GM23338 (cell line): ENCODE data around the gene ADGRL1. TPM values are rescaled to one million over a fixed set of nuclear protein-coding genes. Genes with fewer than 3 reads are reported as not detected.

Source experiments
- ATAC-seq: fragments of 200-7000 bp; cut with Tn5 transposase; 3 replicates; pipeline ENCODE4 v1.9.1; 2020
- DNase-seq: peaks from one replicate; pipeline ENCODE4 v3.0.0-alpha.2; 2015; ENCODE audit warnings: low spot score
- H2AFZ ChIP-seq: fragments of 200-600 bp; sonication (generic); 2 replicates; pipeline ENCODE4 v1.8.0; 2016; ENCODE audit warnings: antibody characterized with exemption, mild to moderate bottlenecking, moderate library complexity
- H3F3A ChIP-seq: fragments of 200-600 bp; sonication (generic); replicated peaks from 2 replicates; pipeline ENCODE4 v1.8.0; 2017; ENCODE audit warnings: antibody characterized with exemption, mixed run types, low read depth
- H3K27ac ChIP-seq: fragments of 200-600 bp; sonication (generic); 2 replicates; pipeline ENCODE4 v1.6.1; 2016; ENCODE audit warnings: low read depth
- H3K27me3 ChIP-seq: fragments of 200-600 bp; sonication (generic); 2 replicates; pipeline ENCODE4 v1.8.0; 2016; ENCODE audit warnings: mild to moderate bottlenecking, mixed run types, moderate library complexity; ENCODE audit not compliant: insufficient read depth
- H3K36me3 ChIP-seq: fragments of 200-600 bp; sonication (generic); 2 replicates; pipeline ENCODE4 v1.8.0; 2016; ENCODE audit warnings: mild to moderate bottlenecking; ENCODE audit not compliant: insufficient read depth
- H3K4me1 ChIP-seq: fragments of 200-600 bp; sonication (generic); 2 replicates; pipeline ENCODE4 v1.8.0; 2016; ENCODE audit warnings: mild to moderate bottlenecking, moderate library complexity; ENCODE audit not compliant: insufficient read depth
- H3K4me2 ChIP-seq: fragments of 200-600 bp; sonication (generic); 2 replicates; pipeline ENCODE4 v1.7.1; 2017; ENCODE audit warnings: mixed run types
- H3K4me3 ChIP-seq: fragments of 200-600 bp; sonication (generic); 2 replicates; pipeline ENCODE4 v1.6.1; 2016; ENCODE audit warnings: mixed run types
- H3K79me2 ChIP-seq: fragments of 200-600 bp; sonication (generic); replicated peaks from 2 replicates; pipeline ENCODE4 v1.8.0; 2017; ENCODE audit warnings: mild to moderate bottlenecking; ENCODE audit not compliant: insufficient read depth
- H3K9me2 ChIP-seq: fragments of 200-600 bp; sonication (generic); 2 replicates; pipeline ENCODE4 v1.8.0; 2017; ENCODE audit not compliant: insufficient read depth
- H4K20me1 ChIP-seq: fragments of 200-600 bp; sonication (generic); replicated peaks from 2 replicates; pipeline ENCODE4 v1.8.0; 2017; ENCODE audit warnings: mild to moderate bottlenecking; ENCODE audit not compliant: insufficient read depth
- H3K27ac Mint-ChIP-seq: 2 replicates; pipeline ENCODE4 v1.8.0; 2020; ENCODE audit warnings: inconsistent platforms, mild to moderate bottlenecking, moderate library complexity, mixed read lengths
- H3K27me3 Mint-ChIP-seq: 3 replicates; pipeline ENCODE4 v1.8.0; 2022; ENCODE audit warnings: low read depth, mild to moderate bottlenecking, moderate library complexity, mixed read lengths, inconsistent platforms; ENCODE audit not compliant: insufficient read depth, poor library complexity
- H3K36me3 Mint-ChIP-seq: 3 replicates; pipeline ENCODE4 v1.8.0; 2021; ENCODE audit warnings: low read depth, mild to moderate bottlenecking, inconsistent platforms, moderate library complexity, mixed read lengths
- H3K4me1 Mint-ChIP-seq: 3 replicates; pipeline ENCODE4 v1.8.0; 2020; ENCODE audit warnings: mild to moderate bottlenecking, inconsistent platforms, mixed read lengths
- H3K4me3 Mint-ChIP-seq: 3 replicates; pipeline ENCODE4 v1.8.0; 2021; ENCODE audit warnings: moderate library complexity, mild to moderate bottlenecking, inconsistent platforms, mixed read lengths
- H3K9me3 Mint-ChIP-seq: 3 replicates; pipeline ENCODE4 v1.8.0; 2020; ENCODE audit warnings: moderate library complexity, mild to moderate bottlenecking, inconsistent platforms, mixed read lengths
- CREB1 ChIP-seq: fragments of 250-450 bp; sonication (Bioruptor Pico); IDR thresholded peaks from 2 replicates; pipeline ENCODE4 v1.5.0; 2020; ENCODE audit warnings: low read depth, mild to moderate bottlenecking, moderate library complexity
- CTCF ChIP-seq, 2 experiments: fragments of 200-600 bp in 1 of 2; sonication (generic) in 1 of 2; conservative IDR thresholded peaks; 2 replicates each; pipeline versions ENCODE4 v1.5.1 to v1.6.1; 2016 to 2017; ENCODE audit warnings: antibody characterized with exemption in 2 of 2, low read depth in 2 of 2, mild to moderate bottlenecking in 2 of 2, moderate library complexity in 1 of 2
- ETS1 ChIP-seq: IDR thresholded peaks from 2 replicates; pipeline ENCODE4 v1.6.1; 2016; ENCODE audit warnings: antibody characterized with exemption
- EZH2 ChIP-seq: fragments of 200-600 bp; sonication (generic); IDR thresholded peaks from one replicate; pipeline ENCODE4 v1.8.0; 2017; ENCODE audit warnings: antibody characterized with exemption, mild to moderate bottlenecking, low read depth; ENCODE audit not compliant: unreplicated experiment
- EZH2phosphoT487 ChIP-seq: fragments of 200-600 bp; sonication (generic); IDR thresholded peaks from one replicate; pipeline ENCODE4 v1.8.1; 2018; ENCODE audit warnings: antibody characterized with exemption; ENCODE audit not compliant: unreplicated experiment
- JUNB ChIP-seq: IDR thresholded peaks from one replicate; pipeline ENCODE4 v1.6.1; 2016; ENCODE audit warnings: antibody characterized with exemption; ENCODE audit not compliant: unreplicated experiment
- NANOG ChIP-seq: IDR thresholded peaks from 2 replicates; pipeline ENCODE4 v1.6.1; 2016; ENCODE audit warnings: antibody characterized with exemption, borderline replicate concordance
- POLR2AphosphoS5 ChIP-seq: IDR thresholded peaks from 2 replicates; pipeline ENCODE4 v1.6.1; 2016; ENCODE audit warnings: antibody characterized with exemption, low read depth
- REST ChIP-seq: IDR thresholded peaks from one replicate; pipeline ENCODE4 v1.6.1; 2018; ENCODE audit warnings: antibody characterized with exemption; ENCODE audit not compliant: unreplicated experiment
- STAT1 ChIP-seq: IDR thresholded peaks from one replicate; pipeline ENCODE4 v1.6.1; 2016; ENCODE audit warnings: antibody characterized with exemption; ENCODE audit not compliant: unreplicated experiment
- ZNF114 ChIP-seq: fragments of 250-450 bp; sonication (Bioruptor Pico); IDR thresholded peaks from 2 replicates; pipeline ENCODE4 v1.5.0; 2020; ENCODE audit warnings: mild to moderate bottlenecking, moderate library complexity
- ZNF331 ChIP-seq: fragments of 250-450 bp; sonication (Bioruptor Pico); IDR thresholded peaks from 2 replicates; pipeline ENCODE4 v1.5.0; 2020; ENCODE audit warnings: low read depth, mild to moderate bottlenecking, moderate library complexity
- ZNF462 ChIP-seq: fragments of 250-450 bp; sonication (Bioruptor Pico); IDR thresholded peaks from 2 replicates; pipeline ENCODE4 v1.5.0; 2020; ENCODE audit warnings: mild to moderate bottlenecking, moderate library complexity
- polyA plus RNA-seq: library from polyadenylated mRNA; unstranded; fragments of >200 nt; fragmentation: Nextera tagmentation; extraction: Ambion mirVana; gene quantifications from 2 replicates; pipeline ENCODE4 v1.2.1, GENCODE V29; 2016
- total RNA-seq: library from RNA; depleted of rRNA; stranded (reverse); fragments of >200 nt; shearing (Covaris generic); gene quantifications from 2 replicates; pipeline ENCODE4 v1.2.3, GENCODE V29; 2014

ADGRL1 gene
- total and polyA plus RNA-seq, 2 experiments from 2014 or later: 20.6 to 100 TPM

- Mint-ChIP-seq H3K4me3 (no peak overlapping the region), H3K27ac (no peak overlapping the region), H3K27me3 (peaks cover 7% of the 10 kb centered on the region), H3K36me3 (peaks cover 53% of the 10 kb centered on the region), H3K9me3 (no peaks in the 10 kb centered on the region), H3K4me1 (no peaks in the 10 kb centered on the region)
- H3K4me1 ChIP-seq: no peaks in the 10 kb centered on the region
- no peak overlapping the region for H3K4me3 ChIP-seq
- no peak overlapping the region for H2AFZ ChIP-seq
- H3K79me2 ChIP-seq: no peaks in the 10 kb centered on the region
- H3K27me3 ChIP-seq: no peaks in the 10 kb centered on the region
- H3K36me3 ChIP-seq: no peaks in the 10 kb centered on the region
- no peaks in the 10 kb centered on the region for H3K9me2 ChIP-seq
- TF ChIP-seq NANOG (no peak), STAT1 (no peak), ZNF114 (CRISPR knock-in tag) (no peak), CREB1 (CRISPR knock-in tag) (no peak), REST (no peak), ZNF331 (CRISPR knock-in tag) (no peak), CTCF (conservative IDR thresholded peaks at IDR 0.05; ENCODE audit: low read depth in 2 of 2) (no peak), EZH2 (no peak), JUNB (no peak), ETS1 (no peak), POLR2AphosphoS5 (no peak), ZNF462 (no peak), EZH2phosphoT487 (no peak)
- DNase-seq (no peak), ATAC-seq (no peak)
- no peak overlapping the region for H3K27ac ChIP-seq
- H3K4me2 ChIP-seq: no peak overlapping the region
- H3F3A ChIP-seq: no peaks in the 10 kb centered on the region
- peaks cover 21% of the 10 kb centered on the region; the same call in 1 of the 2 replicates for H4K20me1 ChIP-seq
Observed at GRCh38 chr19:14127929-14128509, 78.0 kb downstream of the ADGRL1 start.
